GM23248 (cell line): ENCODE measurements around the gene UGT3A1.

Experiments
- EZH2 ChIP-seq: fragments of 200-600 bp; sonication (generic); IDR thresholded peaks from 2 replicates; pipeline ENCODE4 v1.6.1; 2018; ENCODE audit warnings: antibody characterized with exemption, mild to moderate bottlenecking; ENCODE audit not compliant: insufficient read depth, poor library complexity, severe bottlenecking
- EZH2phosphoT487 ChIP-seq: fragments of 200-600 bp; sonication (generic); IDR thresholded peaks from 2 replicates; pipeline ENCODE4 v1.6.1; 2018; ENCODE audit warnings: antibody characterized with exemption, moderate library complexity, mild to moderate bottlenecking, low read depth; ENCODE audit not compliant: insufficient read depth

GRCh38 chr5:35956429-35956828 lies 34.8 kb downstream of the UGT3A1 start:
- no peak for TF ChIP-seq EZH2
- TF ChIP-seq EZH2phosphoT487: no peak
